Measurements from ENCODE around the gene BMP2.

BMP2 gene

DNA sequence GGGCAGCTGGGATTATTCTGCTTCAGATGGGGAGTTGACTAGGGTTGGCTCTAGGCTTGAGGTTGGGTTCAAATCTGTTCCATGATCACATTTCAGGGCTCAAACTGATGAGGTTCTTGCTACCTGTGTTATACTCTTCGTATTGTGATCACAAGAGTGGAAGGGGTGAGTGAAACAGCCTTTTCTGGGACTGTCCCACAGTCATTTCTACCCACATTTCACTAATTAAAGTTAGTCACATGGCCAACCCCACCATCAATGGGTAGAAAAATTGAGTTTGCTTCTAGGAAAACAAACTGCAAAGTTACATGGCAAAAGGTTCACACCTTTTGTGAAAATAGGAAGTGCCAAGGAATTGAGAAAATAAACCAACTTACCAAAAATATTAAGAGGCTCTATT lies 33.5 kb upstream of the BMP2 start:
- no peak for DNase-seq (ENCODE audit: low spot score)
- TF ChIP-seq, protein P1, sequence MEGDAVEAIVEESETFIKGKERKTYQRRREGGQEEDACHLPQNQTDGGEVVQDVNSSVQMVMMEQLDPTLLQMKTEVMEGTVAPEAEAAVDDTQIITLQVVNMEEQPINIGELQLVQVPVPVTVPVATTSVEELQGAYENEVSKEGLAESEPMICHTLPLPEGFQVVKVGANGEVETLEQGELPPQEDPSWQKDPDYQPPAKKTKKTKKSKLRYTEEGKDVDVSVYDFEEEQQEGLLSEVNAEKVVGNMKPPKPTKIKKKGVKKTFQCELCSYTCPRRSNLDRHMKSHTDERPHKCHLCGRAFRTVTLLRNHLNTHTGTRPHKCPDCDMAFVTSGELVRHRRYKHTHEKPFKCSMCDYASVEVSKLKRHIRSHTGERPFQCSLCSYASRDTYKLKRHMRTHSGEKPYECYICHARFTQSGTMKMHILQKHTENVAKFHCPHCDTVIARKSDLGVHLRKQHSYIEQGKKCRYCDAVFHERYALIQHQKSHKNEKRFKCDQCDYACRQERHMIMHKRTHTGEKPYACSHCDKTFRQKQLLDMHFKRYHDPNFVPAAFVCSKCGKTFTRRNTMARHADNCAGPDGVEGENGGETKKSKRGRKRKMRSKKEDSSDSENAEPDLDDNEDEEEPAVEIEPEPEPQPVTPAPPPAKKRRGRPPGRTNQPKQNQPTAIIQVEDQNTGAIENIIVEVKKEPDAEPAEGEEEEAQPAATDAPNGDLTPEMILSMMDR (IDR thresholded peaks at IDR 0.05; ENCODE audit: extremely low read depth, missing control alignments): no peak

DNA sequence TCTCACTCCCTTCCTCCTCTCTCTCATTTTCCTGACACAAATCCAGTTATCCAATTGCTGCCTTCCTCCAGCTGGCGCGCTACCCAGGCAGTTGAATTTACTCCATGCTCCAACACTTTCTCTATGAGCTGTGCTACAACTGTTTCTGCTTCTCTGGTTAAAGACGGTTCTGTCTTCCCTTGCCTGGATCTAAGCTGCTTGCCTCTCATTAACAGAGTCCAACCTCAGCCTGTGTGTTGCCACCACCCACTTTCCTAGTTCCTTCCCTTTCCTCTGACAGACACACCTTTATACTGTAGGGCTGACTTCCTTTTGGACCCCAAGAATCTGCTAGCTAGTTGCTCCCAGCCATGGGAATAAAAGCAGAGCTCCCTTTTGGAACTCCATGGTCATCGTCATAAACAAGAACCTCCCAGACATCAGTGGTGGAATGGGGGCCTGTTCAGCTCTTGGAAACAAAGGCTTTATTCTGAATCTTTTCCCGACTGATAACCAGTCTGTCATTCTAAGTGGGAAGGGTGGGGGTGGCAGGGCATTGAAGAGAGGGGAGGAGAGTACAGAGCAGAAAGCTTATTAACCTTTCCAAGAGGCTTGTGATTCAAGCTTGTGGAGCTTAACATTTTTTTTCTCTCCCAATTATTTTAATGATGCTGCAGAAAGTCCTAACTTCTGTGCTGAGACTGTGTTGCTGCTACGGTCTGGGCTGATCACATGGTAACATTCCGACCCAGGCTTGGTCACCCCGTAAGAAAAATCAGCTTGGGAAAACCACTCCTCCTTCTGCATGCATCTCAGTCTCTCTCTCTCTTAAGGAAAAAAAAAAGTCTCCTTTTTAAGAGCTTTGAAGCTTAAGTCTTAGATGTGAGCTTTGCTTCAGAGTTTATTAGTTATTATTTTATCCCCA lies 31.3 kb upstream of the BMP2 start:
- TF ChIP-seq, protein P1 (IDR thresholded peaks at IDR 0.05; ENCODE audit: extremely low read depth, missing control alignments): no peak
- DNase-seq (ENCODE audit: low spot score): no peak

DNA sequence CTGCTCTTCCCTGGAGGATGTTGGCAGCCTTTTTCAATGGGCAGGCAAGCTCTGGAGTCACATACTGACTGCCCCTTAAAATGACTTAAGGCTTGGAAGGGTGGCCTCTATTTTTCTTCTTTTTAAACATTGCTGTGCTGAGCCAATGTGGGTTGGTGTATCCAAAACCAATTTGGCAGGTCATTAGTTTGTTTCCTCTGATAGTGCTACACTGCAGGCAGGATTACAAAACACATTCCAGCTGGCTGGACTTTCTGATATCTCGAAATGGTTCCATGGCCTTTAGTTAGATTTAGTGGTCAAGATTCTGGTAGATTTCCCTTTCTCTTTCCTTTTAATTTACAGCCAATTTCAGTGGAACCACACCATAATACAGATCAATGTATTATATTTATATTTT lies 28.1 kb upstream of the BMP2 start:
- TF ChIP-seq, protein P1 (IDR thresholded peaks at IDR 0.05; ENCODE audit: extremely low read depth, missing control alignments): no peak
- DNase-seq (ENCODE audit: low spot score): no peak

DNA sequence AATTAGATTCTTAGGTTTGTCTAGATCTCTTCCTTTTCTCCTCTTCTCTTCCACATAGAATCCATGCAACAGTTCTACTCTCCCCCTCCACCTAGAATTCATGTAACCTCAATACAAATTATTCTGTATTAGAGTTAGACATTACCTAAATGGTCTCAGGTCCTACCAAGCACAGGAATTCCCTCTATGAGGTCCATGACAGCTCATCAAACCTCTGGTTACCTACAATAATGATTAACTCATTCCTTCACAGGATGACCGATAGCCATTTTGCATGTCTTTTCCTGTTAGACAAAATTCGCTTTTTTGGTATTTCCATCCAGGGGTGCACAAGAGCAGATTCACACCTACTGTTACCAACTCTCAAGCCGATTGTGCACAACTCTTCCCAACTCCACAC lies 27.4 kb upstream of the BMP2 start:
- TF ChIP-seq, protein P1 (IDR thresholded peaks at IDR 0.05; ENCODE audit: extremely low read depth, missing control alignments): no peak
- DNase-seq (ENCODE audit: low spot score): no peak

DNA sequence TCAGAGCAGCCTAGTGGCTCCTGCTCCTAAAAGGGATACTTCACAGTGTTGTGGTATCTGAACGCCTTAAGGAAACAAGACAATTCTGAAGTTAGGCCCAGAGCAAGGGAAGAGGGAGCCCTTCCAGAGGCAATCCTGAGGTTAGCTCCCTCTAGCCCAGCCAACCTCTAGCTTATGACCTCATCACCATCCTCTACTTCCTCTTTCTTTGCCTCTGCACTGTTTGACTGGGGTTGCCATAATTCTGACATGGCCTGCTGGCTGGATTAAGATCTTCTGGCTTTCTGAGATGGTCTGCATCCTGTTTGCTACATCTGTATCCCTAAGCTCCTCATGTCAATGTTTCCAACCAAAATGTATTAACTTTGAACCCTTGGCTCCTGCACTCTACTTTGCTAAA lies 23.3 kb upstream of the BMP2 start:
- TF ChIP-seq, protein P1 (IDR thresholded peaks at IDR 0.05; ENCODE audit: extremely low read depth, missing control alignments): no peak
- no peak for DNase-seq (ENCODE audit: low spot score)

DNA sequence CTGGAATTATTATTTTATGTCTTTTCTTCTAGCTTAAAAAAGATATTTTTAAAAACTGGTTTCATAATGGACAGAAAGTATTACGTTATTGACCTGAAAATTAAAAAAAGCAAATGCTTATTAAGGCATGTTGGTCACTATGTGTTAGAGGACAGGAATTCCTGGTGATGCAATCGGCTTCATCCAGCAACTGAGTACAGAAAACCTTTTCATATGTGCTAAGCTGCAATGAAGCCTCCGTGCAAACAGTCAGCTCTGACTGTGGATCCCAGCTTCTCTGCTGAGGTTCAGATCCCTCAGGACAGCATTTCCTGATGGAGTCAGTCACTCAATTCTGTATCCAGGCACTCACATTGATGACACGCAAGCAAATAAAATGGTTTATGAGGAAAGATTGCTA lies 22.7 kb upstream of the BMP2 start:
- DNase-seq (ENCODE audit: low spot score): no peak
- TF ChIP-seq, protein P1 (IDR thresholded peaks at IDR 0.05; ENCODE audit: extremely low read depth, missing control alignments): no peak

DNA sequence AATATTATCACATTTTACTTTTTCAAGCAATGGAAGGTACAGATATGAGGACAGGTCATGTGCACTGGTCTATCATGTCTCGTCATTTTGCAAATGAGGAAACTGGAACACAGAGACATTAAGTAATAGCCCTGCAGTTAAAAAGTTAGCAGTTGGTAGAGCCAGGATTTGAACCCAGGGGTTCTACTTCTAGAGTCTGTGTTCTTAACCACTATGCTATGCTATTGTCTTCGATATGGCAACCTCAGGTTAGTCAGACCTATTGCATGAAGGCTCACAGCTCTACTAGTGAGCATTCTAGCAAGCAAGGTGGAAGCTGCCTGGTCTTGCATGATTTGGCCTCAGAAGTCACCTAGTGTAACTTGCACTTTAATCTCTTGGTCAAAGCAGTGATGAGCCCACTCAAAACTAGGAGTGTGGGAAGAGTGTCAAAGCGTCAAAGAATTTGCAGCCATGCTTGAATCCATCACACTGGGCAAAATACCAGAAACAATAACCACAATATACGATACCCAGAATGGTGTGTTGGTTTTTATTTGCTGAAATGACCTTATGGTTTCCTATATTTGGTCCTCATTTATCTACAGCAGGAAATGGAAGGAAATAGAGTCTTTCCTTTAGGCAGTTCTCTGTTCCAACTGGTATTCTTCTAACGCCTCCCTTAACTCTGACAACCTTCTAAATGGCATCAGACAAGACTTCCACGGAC lies 20.4 kb upstream of the BMP2 start:
- DNase-seq (ENCODE audit: low spot score): no peak
- TF ChIP-seq, protein P1 (IDR thresholded peaks at IDR 0.05; ENCODE audit: extremely low read depth, missing control alignments): no peak

Data from GM20000 (cell line).